EL (cell line): ENCODE data around the gene CEP20.
"Not testable (repeated sequence)": the region's sequence is repeated elsewhere in the genome, so short reads cannot be mapped to it uniquely, and the experiment has no call there.

Experiments used
- DNase-seq: peaks from one replicate; pipeline ENCODE4 v3.0.0-alpha.2; 2016

CEP20 gene

DNA sequence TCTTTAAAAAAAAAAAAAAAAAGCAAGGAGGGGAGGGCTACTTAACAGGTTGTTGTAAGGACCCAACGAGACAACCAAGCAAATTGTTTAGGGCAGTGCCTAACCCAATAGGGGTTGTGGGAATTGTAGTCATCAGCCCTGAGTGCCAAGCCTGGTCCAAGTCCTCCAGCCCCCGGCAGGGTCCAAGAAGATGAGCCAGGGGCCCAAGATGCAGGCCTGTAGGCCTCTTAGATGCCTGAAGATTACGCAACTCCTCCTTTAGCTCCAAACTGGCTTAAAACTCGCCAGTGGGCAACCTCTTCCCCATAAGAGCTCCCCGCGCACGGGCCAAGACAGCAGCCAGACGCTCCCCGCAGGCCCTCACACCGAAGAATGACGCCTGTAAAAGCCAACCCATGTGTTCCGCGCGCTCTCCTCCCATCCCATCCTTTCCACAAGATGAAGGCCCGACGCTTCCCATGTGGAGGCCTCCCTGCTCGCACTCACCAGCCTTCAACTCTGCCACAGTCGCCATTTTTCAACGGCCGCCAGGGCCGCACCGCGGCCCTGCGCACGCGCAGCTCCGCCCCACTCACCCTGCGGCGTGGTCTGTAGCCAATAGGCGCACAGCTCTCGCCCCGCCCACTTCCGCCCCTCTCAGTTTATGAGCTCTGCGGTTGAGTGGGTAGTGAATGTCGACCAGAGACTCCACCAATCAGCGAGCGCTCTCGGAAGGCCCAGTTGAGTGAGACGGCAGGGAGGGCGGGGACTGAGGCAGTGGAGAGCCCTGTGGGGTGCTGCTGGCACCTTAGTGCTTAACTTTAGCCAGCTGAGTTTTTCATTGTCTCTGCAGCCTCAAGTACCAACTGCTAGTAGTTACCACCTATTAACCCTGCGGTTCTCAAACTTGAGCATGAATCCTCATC is at the start of gene CEP20:
Gene CEP20, minus strand, starts transcription at position 532 of the 905 bp plus-strand sequence. Its CDS starts 18 bp downstream, at position 514.
- DNase-seq: peak; percentile 99

GRCh38 chr16:15936809-15937208 is 48.4 kb upstream of the CEP20 start:
- not testable (repeated sequence) for DNase-seq

- DNase-seq: no peak
Observed at GRCh38 chr16:15934991-15935390, 46.6 kb upstream of the CEP20 start.

GRCh38 chr16:15933781-15934180 is 45.4 kb upstream of the CEP20 start:
- no peak for DNase-seq

DNA sequence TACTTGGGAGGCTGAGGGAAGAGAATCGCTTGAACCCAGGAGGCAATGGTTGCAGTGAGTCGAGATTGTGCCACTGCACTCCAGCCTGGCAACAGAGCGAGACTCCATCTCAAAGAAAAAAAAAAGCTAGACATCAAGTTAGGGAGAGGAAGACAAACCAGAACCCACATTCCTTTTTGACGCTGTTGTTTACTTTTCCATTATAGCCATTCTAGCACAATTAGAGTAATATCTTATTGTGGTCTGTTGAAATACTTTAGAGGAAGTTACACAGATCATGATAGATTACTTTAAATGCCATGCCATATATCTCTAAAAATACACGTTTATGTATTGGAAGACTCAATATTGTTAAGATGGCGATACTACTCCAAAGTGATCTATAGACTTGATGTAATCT is 44.5 kb upstream of the CEP20 start:
- no peak for DNase-seq

DNA sequence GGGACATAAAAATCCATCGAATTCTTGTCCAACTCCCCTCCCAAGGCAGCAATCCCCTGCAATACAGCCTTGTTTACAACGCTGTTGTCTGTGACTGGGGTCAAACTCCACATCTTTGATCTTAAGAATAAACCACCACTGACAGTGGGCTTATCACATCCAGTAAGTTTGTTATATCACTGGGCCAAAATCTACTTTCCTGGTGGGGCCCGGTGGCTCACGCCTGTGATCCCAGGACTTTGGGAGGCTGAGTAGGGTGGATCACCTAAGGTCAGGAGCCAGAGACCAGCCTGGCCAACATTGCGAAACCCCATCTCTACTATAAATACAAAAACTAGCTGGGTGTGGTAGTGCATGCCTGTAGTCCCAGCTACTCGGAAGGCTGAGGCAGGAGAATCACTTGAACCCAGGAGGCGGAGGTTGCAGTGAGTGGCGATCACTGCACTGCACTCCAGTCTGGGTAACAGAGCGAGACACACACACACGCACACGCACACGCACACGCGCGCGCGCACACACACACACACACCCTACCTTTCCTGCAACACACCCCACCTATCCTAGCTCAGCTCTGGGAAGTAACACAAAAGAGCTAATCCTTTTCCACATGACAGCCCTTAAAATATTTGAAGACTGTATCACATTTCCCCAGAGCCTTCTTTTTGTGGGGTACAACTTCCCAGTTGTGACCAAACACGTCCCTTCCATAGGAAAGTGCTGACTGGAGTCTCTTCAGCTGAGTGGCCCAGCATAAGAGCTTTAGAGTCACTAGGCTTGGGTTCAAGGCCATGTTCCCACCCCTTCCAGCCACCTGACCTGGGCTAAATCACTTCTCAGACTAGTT is 40.1 kb upstream of the CEP20 start:
- DNase-seq: no peak

DNA sequence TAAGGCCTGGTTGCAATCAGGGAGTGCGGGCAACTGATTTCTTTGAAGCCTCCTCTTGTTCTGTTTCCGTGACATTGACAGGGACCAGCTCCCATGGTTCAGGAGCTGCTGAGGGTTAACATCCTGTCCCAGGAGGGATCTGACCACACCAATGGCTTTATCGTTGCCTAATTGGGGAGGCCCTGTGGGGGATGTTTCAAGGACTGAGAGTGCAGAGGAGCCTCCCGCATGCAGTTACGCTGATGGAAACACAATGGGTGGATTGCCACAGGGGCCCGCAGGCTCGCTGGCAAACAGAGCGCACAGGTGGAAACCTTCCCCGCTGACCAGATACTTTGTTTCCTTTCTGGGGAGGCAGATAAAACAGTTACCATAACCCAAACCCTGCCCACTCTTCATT is 37.2 kb upstream of the CEP20 start:
- DNase-seq: no peak

GRCh38 chr16:15924996-15925395 is 36.6 kb upstream of the CEP20 start:
- no peak for DNase-seq

DNA sequence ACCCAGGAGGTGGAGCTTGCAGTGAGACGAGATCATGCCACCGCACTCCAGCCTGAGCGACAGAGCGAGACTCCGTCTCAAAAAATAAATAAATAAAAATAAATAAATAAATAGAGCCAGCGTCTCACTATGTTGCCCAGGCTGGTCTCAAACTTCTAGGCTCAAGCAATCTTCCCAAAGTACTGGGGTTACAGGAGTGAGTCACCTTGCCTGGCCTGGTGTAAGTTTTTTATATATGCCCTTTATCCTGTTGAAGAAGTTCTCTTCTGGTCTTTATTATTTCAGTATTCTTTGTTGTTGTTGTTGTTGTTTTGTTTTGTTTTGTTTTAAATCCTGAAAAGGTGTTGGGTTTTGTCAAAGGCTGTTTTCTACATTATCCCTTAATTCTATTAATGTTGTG is 30.9 kb upstream of the CEP20 start:
- DNase-seq: peak; percentile 39

DNA sequence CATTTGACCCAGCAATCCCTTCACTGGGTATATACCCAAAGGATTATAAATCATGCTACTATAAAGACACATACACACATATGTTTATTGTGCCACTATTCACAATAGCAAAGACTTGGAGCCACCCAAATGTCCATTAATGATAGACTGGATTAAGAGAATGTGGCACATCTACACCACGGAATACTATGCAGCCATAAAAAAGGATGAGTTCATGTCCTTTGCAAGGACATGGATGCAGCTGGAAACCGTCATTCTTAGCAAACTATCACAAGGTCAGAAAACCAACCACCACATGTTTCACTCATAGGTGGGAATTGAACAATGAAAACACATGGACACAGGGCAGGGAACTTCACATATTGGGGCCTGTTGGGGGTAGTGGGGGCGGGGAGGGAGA is 29.9 kb upstream of the CEP20 start:
- not testable (repeated sequence) for DNase-seq

DNA sequence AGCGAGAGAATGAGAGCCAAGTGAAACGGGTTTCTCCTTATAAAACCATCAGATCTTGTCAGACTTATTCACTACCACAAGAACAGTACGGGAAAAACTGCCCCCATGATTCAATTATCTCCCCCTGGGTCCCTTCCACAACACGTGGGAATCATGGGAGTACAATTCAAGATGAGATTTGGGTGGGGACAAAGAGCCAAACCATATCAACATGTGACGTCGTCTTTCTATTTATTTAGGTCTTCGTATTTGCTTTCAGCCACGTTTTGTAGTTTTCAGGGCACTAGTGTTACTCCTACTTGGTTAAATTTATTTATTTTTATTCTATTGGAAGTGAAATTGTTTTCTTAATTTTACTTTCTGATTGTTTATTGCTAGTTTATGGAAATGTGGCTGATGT is 27.9 kb upstream of the CEP20 start:
- no peak for DNase-seq

DNA sequence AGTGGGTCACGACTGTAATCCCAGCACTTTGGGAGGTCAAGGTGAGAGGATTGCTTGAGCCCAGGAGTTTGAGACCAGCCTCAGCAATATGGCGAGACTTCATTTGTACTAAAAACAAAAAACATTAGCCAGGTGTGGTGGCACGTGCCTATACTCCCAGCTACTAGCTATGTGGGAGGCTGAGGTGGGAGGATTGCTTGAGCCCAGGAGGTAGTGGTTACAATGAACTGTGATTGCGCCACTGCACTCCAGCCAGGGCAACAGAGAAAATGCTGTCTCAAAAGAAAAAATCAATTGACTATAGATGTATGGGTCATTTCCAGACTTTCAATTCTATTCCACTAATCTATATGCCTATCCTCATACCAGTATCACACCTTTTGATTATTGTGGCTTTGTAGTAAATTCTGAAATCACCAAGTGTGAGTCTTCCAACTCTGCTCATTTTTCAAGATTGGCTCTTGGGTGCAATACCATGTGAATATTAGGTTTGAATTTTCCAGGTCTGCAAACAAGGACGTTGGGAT is 27.2 kb upstream of the CEP20 start:
- no peak for DNase-seq

GRCh38 chr16:15913046-15913698 is 24.8 kb upstream of the CEP20 start:
- DNase-seq: no peak

- no peak for DNase-seq
Observed at GRCh38 chr16:15911198-15911597, 22.8 kb upstream of the CEP20 start.

DNA sequence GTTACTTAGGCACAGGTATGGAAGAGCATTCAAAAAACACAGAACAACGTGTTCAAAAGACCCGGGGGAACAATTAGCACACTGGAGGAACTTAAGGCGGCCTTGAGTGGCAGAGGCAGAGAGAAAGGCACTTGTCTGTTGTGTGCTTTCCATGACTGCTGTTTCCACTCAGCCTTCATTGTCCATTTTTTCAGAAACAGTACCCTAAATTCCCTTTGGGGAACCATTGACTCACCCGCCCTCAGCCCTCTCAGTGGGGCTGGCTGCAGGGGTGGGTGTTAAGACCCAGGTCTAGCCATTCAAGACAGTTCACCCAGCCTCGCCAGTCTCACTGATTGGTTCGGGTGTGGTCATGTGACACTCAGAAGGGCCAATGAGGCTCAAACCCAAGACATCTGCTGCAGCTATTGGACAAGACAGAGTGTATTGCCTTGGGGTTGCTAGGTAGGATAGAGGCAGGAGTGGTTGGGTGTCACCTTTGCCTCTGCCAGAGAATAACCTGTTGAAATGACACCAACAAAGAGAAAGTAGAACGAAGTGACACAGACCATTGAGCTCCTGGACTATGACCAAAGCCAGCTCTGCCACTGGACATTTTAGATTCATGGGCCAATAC is 19.6 kb upstream of the CEP20 start:
- peak; percentile 38 for DNase-seq

- no peak for DNase-seq
Observed at GRCh38 chr16:15906439-15906838, 18.0 kb upstream of the CEP20 start.

GRCh38 chr16:15903960-15904359 is 15.6 kb upstream of the CEP20 start:
- DNase-seq: no peak

- DNase-seq: no peak
Observed at GRCh38 chr16:15900901-15901500, 12.6 kb upstream of the CEP20 start.

GRCh38 chr16:15900357-15900756 is 12.0 kb upstream of the CEP20 start:
- no peak for DNase-seq

GRCh38 chr16:15899538-15900100 is 11.2 kb upstream of the CEP20 start:
- DNase-seq: peak; percentile 86

DNA sequence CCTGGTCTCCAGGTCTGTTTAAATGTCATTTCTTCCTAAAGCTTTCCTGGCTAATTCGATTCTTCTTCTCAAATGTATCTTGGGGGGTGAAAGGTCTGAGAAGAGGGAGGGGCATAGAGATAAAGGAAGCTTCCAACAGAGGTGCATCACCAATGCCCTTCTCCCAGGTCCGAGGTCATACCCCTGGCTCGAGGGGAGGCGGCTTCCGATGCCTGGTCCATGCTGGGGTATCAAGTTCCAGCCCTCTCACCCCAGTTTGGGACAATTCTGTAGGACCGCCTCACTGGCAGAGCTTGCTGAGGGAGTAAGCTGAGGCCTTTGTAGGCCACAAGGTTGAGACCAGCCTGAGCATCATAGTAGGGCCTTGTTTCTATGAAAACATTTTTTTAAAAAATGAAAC is 10.3 kb upstream of the CEP20 start:
- no peak for DNase-seq

GRCh38 chr16:15897834-15898254 is 9.4 kb upstream of the CEP20 start:
- peak; percentile 38 for DNase-seq
